ENCODE data around the gene TCF7L2. TPM values are rescaled to one million over a fixed set of nuclear protein-coding genes. Genes with fewer than 3 reads are reported as not detected.

TCF7L2 gene
- total RNA-seq, 1 experiment from 2014 or later, result 16.1 TPM

- ChIA-PET POLR2A (ENCODE audit: unreplicated experiment) (no interaction called here), CTCF (no interaction called here)
- DNase-seq, result no peak
- intact Hi-C loops (cut with micrococcal nuclease), result no loop called here
- H3K27me3 ChIP-seq (ENCODE audit: low read length), result no peaks in the 10 kb centered on the region
- no peaks in the 10 kb centered on the region for H3K4me1 ChIP-seq (ENCODE audit: insufficient read depth, low read length)
- H2AFZ ChIP-seq (ENCODE audit: low read length), result no peak overlapping the region
- no peaks in the 10 kb centered on the region for H3K9me2 ChIP-seq (replicated peaks; ENCODE audit: low read length)
- no TSS peak for BruUV-seq (replicated peaks)
- no peak overlapping the region for H3K27ac ChIP-seq (ENCODE audit: low read length)
- no peak overlapping the region for H3K9ac ChIP-seq (ENCODE audit: low read length)
- H4K20me1 ChIP-seq (ENCODE audit: low read length), result peaks cover 9% of the 10 kb centered on the region; the same call in 1 of the 2 replicates
- no peaks in the 10 kb centered on the region for H3K36me3 ChIP-seq (ENCODE audit: low read depth, low read length)
- no peaks in the 10 kb centered on the region for H3K9me3 ChIP-seq (ENCODE audit: low read length)
- no peak for ATAC-seq
- peaks cover 86% of the 10 kb centered on the region for H3K79me2 ChIP-seq (ENCODE audit: low read length)
- H3K4me2 ChIP-seq (ENCODE audit: low read length), result no peak overlapping the region
- H3F3A ChIP-seq (ENCODE audit: low read length, unreplicated experiment), result no peaks in the 10 kb centered on the region
- no peak overlapping the region for H3K4me3 ChIP-seq (ENCODE audit: low read length)
- TF ChIP-seq CTCF (conservative IDR thresholded peaks at IDR 0.05; ENCODE audit: low read depth, low read length), result no peak
- no peak for TF ChIP-seq EZH2 (IDR thresholded peaks at IDR 0.05; ENCODE audit: low read length, unreplicated experiment)
- no peak for TF ChIP-seq EZH2phosphoT487 (IDR thresholded peaks at IDR 0.05; ENCODE audit: borderline replicate concordance, low read length)
These were observed 69.0 kb downstream of the TCF7L2 start for GRCh38 chr10:113019096-113019495.

- Histone ChIP-seq H2AFZ (ENCODE audit: low read length) (no peak overlapping the region), H3K27ac (ENCODE audit: low read length) (no peak overlapping the region), H3K9me3 (ENCODE audit: low read length) (no peaks in the 10 kb centered on the region), H3K36me3 (ENCODE audit: low read depth, low read length) (no peaks in the 10 kb centered on the region), H3K9ac (ENCODE audit: low read length) (no peak overlapping the region), H3K27me3 (ENCODE audit: low read length) (no peaks in the 10 kb centered on the region), H3F3A (ENCODE audit: low read length, unreplicated experiment) (no peaks in the 10 kb centered on the region), H3K9me2 (replicated peaks; ENCODE audit: low read length) (no peaks in the 10 kb centered on the region), H4K20me1 (ENCODE audit: low read length) (peaks cover 9% of the 10 kb centered on the region; the same call in 1 of the 2 replicates), H3K4me2 (ENCODE audit: low read length) (no peak overlapping the region), H3K79me2 (ENCODE audit: low read length) (peaks cover 87% of the 10 kb centered on the region), H3K4me1 (ENCODE audit: insufficient read depth, low read length) (no peaks in the 10 kb centered on the region), H3K4me3 (ENCODE audit: low read length) (no peak overlapping the region)
- no peak for ATAC-seq
- DNase-seq, result no peak
- no TSS peak for BruUV-seq (replicated peaks)
- TF ChIP-seq EZH2phosphoT487 (IDR thresholded peaks at IDR 0.05; ENCODE audit: borderline replicate concordance, low read length), result no peak
- TF ChIP-seq CTCF (conservative IDR thresholded peaks at IDR 0.05; ENCODE audit: low read depth, low read length), result no peak
- intact Hi-C loops (cut with micrococcal nuclease), result no loop called here
- POLR2A ChIA-PET (ENCODE audit: unreplicated experiment), result no interaction called here
- CTCF ChIA-PET, result no interaction called here
These were observed 69.8 kb downstream of the TCF7L2 start for GRCh38 chr10:113019692-113020474.

- no peak for ATAC-seq
These were observed 70.4 kb downstream of the TCF7L2 start for GRCh38 chr10:113020475-113020753.

More at GRCh38 chr10:113020475-113020753, 70.4 kb downstream of the TCF7L2 start:
- Histone ChIP-seq H3K79me2 (ENCODE audit: low read length) (peaks cover 87% of the 10 kb centered on the region), H3K36me3 (ENCODE audit: low read depth, low read length) (no peaks in the 10 kb centered on the region), H3K4me1 (ENCODE audit: insufficient read depth, low read length) (no peaks in the 10 kb centered on the region), H2AFZ (ENCODE audit: low read length) (no peak overlapping the region), H3K27ac (ENCODE audit: low read length) (no peak overlapping the region), H3K9me2 (replicated peaks; ENCODE audit: low read length) (no peaks in the 10 kb centered on the region), H3K27me3 (ENCODE audit: low read length) (no peaks in the 10 kb centered on the region), H3K4me2 (ENCODE audit: low read length) (no peak overlapping the region), H3K4me3 (ENCODE audit: low read length) (no peak overlapping the region), H4K20me1 (ENCODE audit: low read length) (peaks cover 9% of the 10 kb centered on the region; the same call in 1 of the 2 replicates), H3F3A (ENCODE audit: low read length, unreplicated experiment) (no peaks in the 10 kb centered on the region), H3K9ac (ENCODE audit: low read length) (no peak overlapping the region), H3K9me3 (ENCODE audit: low read length) (no peaks in the 10 kb centered on the region)
- intact Hi-C loops (cut with micrococcal nuclease), result no loop called here
- no peak for DNase-seq
- ChIA-PET CTCF (no interaction called here), POLR2A (ENCODE audit: unreplicated experiment) (no interaction called here)
- no TSS peak for BruUV-seq (replicated peaks)
- TF ChIP-seq EZH2 (IDR thresholded peaks at IDR 0.05; ENCODE audit: low read length, unreplicated experiment) (no peak), EZH2phosphoT487 (IDR thresholded peaks at IDR 0.05; ENCODE audit: borderline replicate concordance, low read length) (no peak), CTCF (conservative IDR thresholded peaks at IDR 0.05; ENCODE audit: low read depth, low read length) (no peak)

All from PC-3 (cell line).